DMS153 (cell line): ENCODE results near the gene DMD.
"Not testable (repeated sequence)": the region's sequence is repeated elsewhere in the genome, so short reads cannot be mapped to it uniquely, and the experiment has no call there.

Source experiments
- DNase-seq: peaks from one replicate; lab custom pipeline; 2025; lab: John Stamatoyannopoulos, UW

DMD gene

DNA sequence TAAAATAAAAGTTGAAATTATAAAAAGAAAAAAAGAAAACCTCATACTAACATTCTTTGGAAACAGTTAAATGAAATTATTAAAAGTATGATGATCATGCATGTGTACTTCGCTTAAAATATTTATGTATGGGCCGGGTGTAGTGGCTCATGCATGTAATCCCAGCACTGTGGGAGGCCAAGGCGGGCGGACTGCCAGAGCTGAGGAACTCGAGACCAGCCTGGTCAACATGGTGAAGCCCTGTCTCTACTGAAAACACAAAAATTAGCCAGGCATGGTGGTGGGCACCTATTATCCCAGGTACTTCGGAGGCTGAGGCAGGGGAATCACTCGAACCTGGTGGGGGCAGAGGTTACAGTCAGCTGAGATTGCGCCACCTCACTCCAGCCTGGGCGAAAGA, 1187.3 kb downstream of the DMD start:
- no peak for DNase-seq

GRCh38 chrX:32016195-32016594, 1195.2 kb downstream of the DMD start:
- DNase-seq: no peak

- no peak for DNase-seq
Observed at GRCh38 chrX:32010948-32011347, 1200.4 kb downstream of the DMD start.

DNA sequence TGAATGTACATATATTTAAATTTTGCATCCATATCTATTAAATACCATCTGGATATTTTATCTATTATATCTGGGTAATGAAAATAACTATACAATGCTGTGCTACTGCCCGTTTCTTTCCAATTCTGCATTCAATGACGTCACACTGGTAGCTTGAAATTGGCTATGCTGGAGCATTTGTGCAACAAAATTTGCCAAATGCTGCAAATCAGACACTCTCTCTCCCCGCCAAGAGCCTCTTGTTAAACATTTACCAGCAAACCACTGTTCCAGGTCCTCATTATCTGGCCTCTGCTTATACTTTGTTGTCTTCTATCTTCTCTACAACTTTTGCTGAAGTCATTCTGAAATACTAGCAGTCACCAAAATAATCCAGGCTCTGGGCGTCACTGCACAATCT, 1201.1 kb downstream of the DMD start:
- no peak for DNase-seq

- no peak for DNase-seq
Observed at GRCh38 chrX:31993637-31994036, 1217.7 kb downstream of the DMD start.

DNA sequence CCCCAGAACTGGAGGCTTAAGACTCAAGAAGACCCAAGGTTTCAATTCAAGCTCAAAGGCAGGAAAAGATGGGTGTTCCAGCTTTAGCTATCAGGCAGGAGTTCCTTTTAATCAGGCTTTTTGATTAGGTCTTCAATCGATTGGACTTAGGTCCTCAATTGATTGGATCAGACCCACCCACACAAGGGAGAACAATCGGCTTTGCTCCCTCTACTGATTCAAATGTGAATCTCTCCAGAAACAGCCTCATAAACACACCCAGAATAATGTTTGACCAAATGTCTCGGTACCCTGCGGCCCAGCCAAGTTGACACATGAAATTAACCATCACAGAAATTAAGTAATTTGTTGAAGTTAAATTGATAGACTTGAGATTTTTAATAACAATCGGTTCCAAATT, 1222.4 kb downstream of the DMD start:
- DNase-seq: no peak

GRCh38 chrX:31981546-31982062, 1229.7 kb downstream of the DMD start:
- no peak for DNase-seq

DNA sequence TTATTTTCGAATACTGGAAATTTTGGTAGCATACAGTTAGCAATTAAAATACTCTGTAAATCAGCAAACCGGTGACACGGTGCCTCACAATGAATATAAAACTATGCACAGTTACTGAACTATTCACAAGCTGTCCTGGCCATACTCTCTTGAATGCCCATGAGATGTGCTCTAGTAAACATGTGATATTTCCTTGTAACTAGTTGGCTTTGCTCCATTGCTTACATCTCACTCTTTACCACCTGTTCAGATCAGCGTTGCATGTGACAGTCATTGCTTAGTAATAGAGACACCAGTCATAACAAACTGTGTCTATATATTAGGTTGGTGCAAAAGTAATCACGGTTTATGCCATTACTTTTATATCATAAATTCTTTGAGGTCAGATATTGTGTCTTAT, 1241.6 kb downstream of the DMD start:
- DNase-seq: no peak

DNA sequence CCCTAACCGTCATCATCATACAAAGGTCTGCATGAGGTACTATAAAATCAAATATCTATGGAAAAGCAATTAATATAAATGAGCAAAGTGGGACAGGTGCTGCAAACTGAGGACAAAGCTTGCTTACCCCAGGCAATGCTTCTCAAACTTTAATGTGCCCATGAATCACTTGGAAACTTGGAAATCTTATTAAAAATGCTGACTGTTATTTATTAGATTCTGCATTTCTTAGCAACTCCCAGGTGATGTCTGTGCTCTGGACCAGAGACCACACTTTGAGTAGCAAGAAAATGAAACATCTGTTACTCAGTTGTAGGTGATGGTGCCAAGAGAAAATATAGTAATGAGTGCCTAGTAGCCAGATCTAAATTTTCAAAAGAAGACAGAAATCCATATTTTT, 1249.1 kb downstream of the DMD start:
- DNase-seq: no peak

- DNase-seq: no peak
Observed at GRCh38 chrX:31934842-31935370, 1276.4 kb downstream of the DMD start.

- DNase-seq: no peak
Observed at GRCh38 chrX:31934015-31934414, 1277.3 kb downstream of the DMD start.

DNA sequence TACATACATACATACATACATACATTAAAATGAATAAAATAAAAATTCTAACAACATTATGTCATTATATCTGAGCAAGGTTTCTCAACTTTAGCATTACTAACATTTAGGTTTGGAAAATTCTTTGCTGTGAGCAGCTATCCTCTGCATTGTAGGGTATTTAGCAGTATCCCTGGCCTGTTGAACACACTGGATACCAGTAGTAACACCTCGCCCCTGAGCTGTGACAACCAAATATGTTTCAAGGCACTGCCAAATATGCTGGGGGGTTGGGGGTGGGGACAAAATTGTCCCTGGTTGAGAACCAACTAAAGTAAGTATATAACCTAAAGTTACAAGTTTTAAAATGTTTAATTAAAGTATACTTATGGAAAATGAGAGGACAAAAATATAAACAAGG, 1278.6 kb downstream of the DMD start:
- DNase-seq: no peak

DNA sequence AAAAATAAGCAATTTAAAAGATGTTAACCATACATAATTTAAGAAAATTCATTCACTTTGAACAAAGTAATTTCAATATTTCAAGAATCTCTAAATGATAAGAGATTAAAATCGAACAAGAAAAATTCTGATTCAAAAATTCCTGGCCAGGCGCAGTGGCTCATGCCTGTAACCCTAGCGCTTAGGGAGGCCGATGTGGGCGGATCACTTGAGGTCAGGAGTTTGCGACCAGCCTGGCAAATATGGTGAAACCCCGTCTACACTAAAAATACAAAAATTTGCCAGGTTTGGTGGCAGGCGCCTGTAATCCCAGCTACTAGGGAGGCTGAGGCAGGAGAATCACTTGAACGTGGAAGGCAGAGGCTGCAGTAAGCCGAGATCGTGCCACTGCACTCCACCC, 1279.0 kb downstream of the DMD start:
- DNase-seq: not testable (repeated sequence)

DNA sequence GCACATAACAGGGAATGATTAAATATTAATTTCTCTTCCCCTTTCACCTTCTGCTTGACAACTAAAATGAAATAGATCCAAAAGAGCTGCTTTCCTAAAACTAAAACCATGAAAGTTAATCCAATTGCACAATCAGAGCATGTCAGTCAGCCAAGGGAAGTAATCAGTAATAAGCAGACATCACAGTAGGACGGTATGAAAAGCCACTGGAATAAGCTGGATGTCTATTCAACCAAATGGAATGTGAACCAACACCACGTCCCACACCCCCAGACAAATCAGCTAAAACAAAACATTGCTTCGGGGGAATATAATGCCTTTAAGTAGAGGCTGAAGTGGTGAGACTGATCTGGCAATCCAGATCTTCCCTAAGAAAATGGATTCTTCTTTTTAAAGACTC, 1280.1 kb downstream of the DMD start:
- DNase-seq: no peak

DNA sequence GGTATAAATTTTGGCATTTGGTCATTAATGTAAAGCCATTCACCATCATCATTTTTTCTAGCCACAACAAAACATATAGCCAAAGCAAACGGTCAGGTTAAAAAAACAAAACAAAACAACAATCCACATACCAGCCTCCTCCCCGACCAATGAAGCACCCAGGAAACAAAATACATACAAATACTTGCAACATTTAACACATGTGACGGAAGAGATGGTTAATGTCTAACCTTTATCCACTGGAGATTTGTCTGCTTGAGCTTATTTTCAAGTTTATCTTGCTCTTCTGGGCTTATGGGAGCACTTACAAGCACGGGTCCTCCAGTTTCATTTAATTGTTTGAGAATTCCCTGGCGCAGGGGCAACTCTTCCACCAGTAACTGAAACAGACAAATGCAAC, 1282.0 kb downstream of the DMD start:
- no peak for DNase-seq

DNA sequence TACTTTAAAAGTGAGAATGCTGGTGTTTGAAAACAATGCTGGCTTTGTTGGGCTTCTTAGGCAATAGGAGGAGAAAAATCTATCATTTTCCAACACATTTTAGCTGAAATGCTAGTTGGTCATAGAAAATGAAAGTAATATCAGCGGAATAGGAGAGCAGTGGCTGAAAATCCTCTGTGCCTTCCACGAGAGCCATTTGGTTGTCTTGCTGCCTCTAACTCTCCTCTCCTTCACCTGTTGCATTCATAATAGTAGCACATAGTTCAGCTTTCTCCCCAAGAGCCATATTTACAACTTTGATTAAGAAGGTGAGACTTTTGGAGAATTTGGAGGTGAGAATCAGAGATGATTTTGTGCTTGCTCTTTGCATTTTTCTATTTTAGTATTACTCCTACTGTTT, 1290.1 kb downstream of the DMD start:
- DNase-seq: no peak

DNA sequence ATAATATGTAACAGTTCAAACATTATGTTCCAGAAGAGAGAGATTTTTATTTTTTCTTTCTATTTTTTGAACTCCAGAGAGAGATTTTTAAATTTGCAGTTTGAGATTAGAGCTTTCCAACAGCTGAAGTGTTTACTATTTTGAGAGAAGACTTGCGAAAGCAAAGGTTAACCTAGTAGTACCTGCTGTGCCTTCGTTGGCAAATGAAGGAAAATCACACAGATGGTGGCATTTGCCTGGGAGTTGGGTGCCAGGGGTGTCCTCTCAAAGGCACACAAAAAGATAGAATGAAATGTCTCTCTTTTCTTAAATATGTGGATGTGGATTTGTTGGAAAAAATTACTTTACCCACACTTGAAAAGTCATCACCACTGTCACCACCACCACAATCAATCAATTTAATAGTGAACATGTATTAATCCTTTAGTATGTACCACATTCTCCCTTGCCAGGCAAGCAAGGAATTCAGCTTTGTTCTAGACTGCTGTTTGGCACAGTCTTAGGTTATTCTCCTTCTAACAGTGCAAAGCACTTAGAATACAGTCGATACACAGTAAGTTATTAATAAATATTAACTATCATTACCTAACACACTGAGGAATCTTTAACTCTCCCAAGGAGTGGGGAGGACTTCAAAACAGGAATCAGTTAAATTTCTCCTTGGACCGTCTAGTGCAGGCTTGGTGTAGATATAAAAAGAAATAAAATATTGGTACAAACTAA, 1301.3 kb downstream of the DMD start:
- DNase-seq: no peak

DNA sequence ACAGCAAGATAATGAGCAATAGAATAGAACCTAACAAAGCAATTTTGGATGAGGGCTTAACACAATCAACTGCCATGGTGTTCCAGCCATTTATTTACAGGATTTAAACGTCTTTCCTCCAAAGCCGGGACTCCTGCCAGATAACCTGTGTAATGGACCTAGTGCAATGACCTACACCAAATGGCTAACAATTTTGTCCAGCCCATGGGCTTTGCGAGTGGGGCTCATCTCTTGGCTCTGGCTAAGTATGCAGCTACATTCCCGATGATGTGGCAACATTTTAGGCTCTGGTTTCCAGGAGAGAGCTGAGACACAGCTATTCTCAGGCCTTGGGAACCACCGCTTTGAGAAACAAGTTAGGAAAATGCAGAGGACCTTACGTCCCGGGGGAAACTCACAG, 1317.2 kb downstream of the DMD start:
- DNase-seq: no peak

- no peak for DNase-seq
Observed at GRCh38 chrX:31893525-31893924, 1317.8 kb downstream of the DMD start.

- DNase-seq: no peak
Observed at GRCh38 chrX:31889088-31889487, 1322.3 kb downstream of the DMD start.

- DNase-seq: no peak
Observed at GRCh38 chrX:31884535-31884934, 1326.8 kb downstream of the DMD start.

DNA sequence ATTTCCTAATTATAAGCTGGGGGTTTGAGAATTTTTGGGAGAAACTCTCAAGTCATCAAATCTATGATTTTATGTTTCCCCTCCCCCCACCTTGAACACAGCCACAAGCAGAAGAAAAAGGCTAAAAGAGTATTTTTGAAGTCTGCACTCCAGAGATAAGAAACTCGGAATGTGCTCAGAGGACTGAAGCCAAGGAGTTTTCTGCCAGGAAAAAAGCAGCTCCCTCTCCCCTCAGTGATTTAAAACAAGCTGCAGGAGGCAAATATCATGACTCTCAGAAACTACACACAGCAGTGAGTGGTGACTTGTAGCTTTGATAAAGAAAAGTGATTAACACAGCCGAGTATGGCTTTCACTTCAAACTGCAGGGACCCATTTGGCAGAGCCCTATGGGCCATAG, 1339.3 kb downstream of the DMD start:
- no peak for DNase-seq

- DNase-seq: no peak
Observed at GRCh38 chrX:31870267-31870666, 1341.1 kb downstream of the DMD start.

GRCh38 chrX:31860686-31861085, 1350.7 kb downstream of the DMD start:
- no peak for DNase-seq
